Osteoblast (primary cell): Measurements from ENCODE around the gene BTBD6. TPM values are rescaled to one million over a fixed set of nuclear protein-coding genes. Genes with fewer than 3 reads are reported as not detected.

Experiments used
- DNase-seq: peaks from one replicate; pipeline ENCODE4 v3.0.0; 2011; ENCODE audit warnings: low spot score, mixed read lengths; ENCODE audit not compliant: insufficient read length; ENCODE audit errors: missing footprints
- H2AFZ ChIP-seq: 2 replicates; pipeline ENCODE4 v1.6.0; 2011; ENCODE audit warnings: mild to moderate bottlenecking, low read length
- H3K27ac ChIP-seq: 2 replicates; pipeline ENCODE4 v1.5.1; 2011; ENCODE audit warnings: mild to moderate bottlenecking, low read depth, low read length, moderate library complexity
- H3K27me3 ChIP-seq: 2 replicates; pipeline ENCODE4 v1.6.0; 2012; ENCODE audit warnings: mild to moderate bottlenecking, control low read depth, inconsistent platforms, low read length, moderate library complexity; ENCODE audit not compliant: insufficient read depth
- H3K36me3 ChIP-seq: 2 replicates; pipeline ENCODE4 v1.5.1; 2011; ENCODE audit warnings: mild to moderate bottlenecking, low read length, control low read depth, moderate library complexity; ENCODE audit not compliant: insufficient read depth
- H3K4me1 ChIP-seq: 2 replicates; pipeline ENCODE4 v1.5.1; 2011; ENCODE audit warnings: mild to moderate bottlenecking, low read length, control low read depth, moderate library complexity; ENCODE audit not compliant: insufficient read depth
- H3K4me2 ChIP-seq: 2 replicates; pipeline ENCODE4 v1.6.0; 2011; ENCODE audit warnings: mild to moderate bottlenecking, low read length; ENCODE audit not compliant: insufficient read depth
- H3K4me3 ChIP-seq: fragments of 200-600 bp; sonication (generic); 3 replicates; pipeline ENCODE4 v1.5.1; 2012; ENCODE audit warnings: mild to moderate bottlenecking, low read length, inconsistent platforms; ENCODE audit not compliant: insufficient read depth
- H3K79me2 ChIP-seq: 2 replicates; pipeline ENCODE4 v1.6.0; 2012; ENCODE audit warnings: mild to moderate bottlenecking, low read length, control low read depth, inconsistent platforms; ENCODE audit not compliant: insufficient read depth
- H3K9me3 ChIP-seq: 2 replicates; pipeline ENCODE4 v1.5.1; 2011; ENCODE audit warnings: low read depth, low read length, control low read depth
- H4K20me1 ChIP-seq: 2 replicates; pipeline ENCODE4 v1.6.0; 2012; ENCODE audit warnings: mild to moderate bottlenecking, low read length, control low read depth; ENCODE audit not compliant: insufficient read depth
- CTCF ChIP-seq: IDR thresholded peaks from 2 replicates; pipeline ENCODE4 v1.5.1; 2011; ENCODE audit warnings: mild to moderate bottlenecking, low read depth, low read length, moderate library complexity; ENCODE audit errors: extremely low read depth
- total RNA-seq: library from RNA; depleted of rRNA; stranded (reverse); fragments of >200 nt; gene quantifications from 2 replicates; pipeline ENCODE4 v1.2.3, GENCODE V29; 2012

BTBD6 gene
- total RNA-seq, 1 donor = 54.3 TPM

- no peaks in the 10 kb centered on the region for H3K27me3 ChIP-seq
- no peak for TF ChIP-seq CTCF
- H3K4me3 ChIP-seq = no peak overlapping the region
- H3K36me3 ChIP-seq = no peaks in the 10 kb centered on the region
- no peaks in the 10 kb centered on the region for H4K20me1 ChIP-seq
- H3K79me2 ChIP-seq = no peaks in the 10 kb centered on the region
- H3K4me2 ChIP-seq = no peak overlapping the region
- no peak for DNase-seq
- H3K4me1 ChIP-seq = no peaks in the 10 kb centered on the region
- H3K9me3 ChIP-seq = no peaks in the 10 kb centered on the region
- no peak overlapping the region for H2AFZ ChIP-seq
- H3K27ac ChIP-seq = no peak overlapping the region
These were observed 25.1 kb upstream of the BTBD6 start for GRCh38 chr14:105223260-105223659.

GRCh38 chr14:105223770-105224544 lies 24.4 kb upstream of the BTBD6 start:
- no peak for DNase-seq
- Histone ChIP-seq H3K4me1 (no peaks in the 10 kb centered on the region), H3K4me2 (no peak overlapping the region), H3K9me3 (no peaks in the 10 kb centered on the region), H3K4me3 (no peak overlapping the region), H4K20me1 (no peaks in the 10 kb centered on the region), H3K27ac (no peak overlapping the region), H2AFZ (no peak overlapping the region), H3K27me3 (no peaks in the 10 kb centered on the region), H3K36me3 (no peaks in the 10 kb centered on the region), H3K79me2 (no peaks in the 10 kb centered on the region)
- TF ChIP-seq CTCF = no peak

GRCh38 chr14:105224845-105225570 lies 23.3 kb upstream of the BTBD6 start:
- TF ChIP-seq CTCF = no peak
- no peaks in the 10 kb centered on the region for H3K79me2 ChIP-seq
- no peaks in the 10 kb centered on the region for H3K36me3 ChIP-seq
- H3K9me3 ChIP-seq = no peaks in the 10 kb centered on the region
- no peak overlapping the region for H3K4me2 ChIP-seq
- H4K20me1 ChIP-seq = no peaks in the 10 kb centered on the region
- H3K4me3 ChIP-seq = no peak overlapping the region
- H3K27ac ChIP-seq = no peak overlapping the region
- no peaks in the 10 kb centered on the region for H3K4me1 ChIP-seq
- no peak for DNase-seq
- H3K27me3 ChIP-seq = no peaks in the 10 kb centered on the region
- no peak overlapping the region for H2AFZ ChIP-seq

- H3K79me2 ChIP-seq = no peaks in the 10 kb centered on the region
These were observed 22.1 kb upstream of the BTBD6 start for GRCh38 chr14:105226198-105226597.

More at GRCh38 chr14:105226198-105226597, 22.1 kb upstream of the BTBD6 start:
- Histone ChIP-seq H2AFZ (no peak overlapping the region), H4K20me1 (no peaks in the 10 kb centered on the region), H3K36me3 (no peaks in the 10 kb centered on the region), H3K4me3 (no peak overlapping the region), H3K4me2 (no peak overlapping the region), H3K9me3 (no peaks in the 10 kb centered on the region), H3K27ac (no peak overlapping the region), H3K4me1 (no peaks in the 10 kb centered on the region), H3K27me3 (no peaks in the 10 kb centered on the region)
- TF ChIP-seq CTCF = no peak
- no peak for DNase-seq
